ENCODE measurements around the gene SIK3.

The SIK3 gene

GRCh38 chr11:117092951-117093590 lies 5.2 kb downstream of the SIK3 start:
- H3K4me3 ChIP-seq (ENCODE audit: low read depth, low read length) = peak overlapping the region; percentile 27
- peak; percentile 56 for DNase-seq (ENCODE audit: low read depth)
- TF ChIP-seq, protein P1, sequence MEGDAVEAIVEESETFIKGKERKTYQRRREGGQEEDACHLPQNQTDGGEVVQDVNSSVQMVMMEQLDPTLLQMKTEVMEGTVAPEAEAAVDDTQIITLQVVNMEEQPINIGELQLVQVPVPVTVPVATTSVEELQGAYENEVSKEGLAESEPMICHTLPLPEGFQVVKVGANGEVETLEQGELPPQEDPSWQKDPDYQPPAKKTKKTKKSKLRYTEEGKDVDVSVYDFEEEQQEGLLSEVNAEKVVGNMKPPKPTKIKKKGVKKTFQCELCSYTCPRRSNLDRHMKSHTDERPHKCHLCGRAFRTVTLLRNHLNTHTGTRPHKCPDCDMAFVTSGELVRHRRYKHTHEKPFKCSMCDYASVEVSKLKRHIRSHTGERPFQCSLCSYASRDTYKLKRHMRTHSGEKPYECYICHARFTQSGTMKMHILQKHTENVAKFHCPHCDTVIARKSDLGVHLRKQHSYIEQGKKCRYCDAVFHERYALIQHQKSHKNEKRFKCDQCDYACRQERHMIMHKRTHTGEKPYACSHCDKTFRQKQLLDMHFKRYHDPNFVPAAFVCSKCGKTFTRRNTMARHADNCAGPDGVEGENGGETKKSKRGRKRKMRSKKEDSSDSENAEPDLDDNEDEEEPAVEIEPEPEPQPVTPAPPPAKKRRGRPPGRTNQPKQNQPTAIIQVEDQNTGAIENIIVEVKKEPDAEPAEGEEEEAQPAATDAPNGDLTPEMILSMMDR (IDR thresholded peaks at IDR 0.05; ENCODE audit: insufficient read depth, low read depth, low read length, missing control alignments) = no peak

DNA sequence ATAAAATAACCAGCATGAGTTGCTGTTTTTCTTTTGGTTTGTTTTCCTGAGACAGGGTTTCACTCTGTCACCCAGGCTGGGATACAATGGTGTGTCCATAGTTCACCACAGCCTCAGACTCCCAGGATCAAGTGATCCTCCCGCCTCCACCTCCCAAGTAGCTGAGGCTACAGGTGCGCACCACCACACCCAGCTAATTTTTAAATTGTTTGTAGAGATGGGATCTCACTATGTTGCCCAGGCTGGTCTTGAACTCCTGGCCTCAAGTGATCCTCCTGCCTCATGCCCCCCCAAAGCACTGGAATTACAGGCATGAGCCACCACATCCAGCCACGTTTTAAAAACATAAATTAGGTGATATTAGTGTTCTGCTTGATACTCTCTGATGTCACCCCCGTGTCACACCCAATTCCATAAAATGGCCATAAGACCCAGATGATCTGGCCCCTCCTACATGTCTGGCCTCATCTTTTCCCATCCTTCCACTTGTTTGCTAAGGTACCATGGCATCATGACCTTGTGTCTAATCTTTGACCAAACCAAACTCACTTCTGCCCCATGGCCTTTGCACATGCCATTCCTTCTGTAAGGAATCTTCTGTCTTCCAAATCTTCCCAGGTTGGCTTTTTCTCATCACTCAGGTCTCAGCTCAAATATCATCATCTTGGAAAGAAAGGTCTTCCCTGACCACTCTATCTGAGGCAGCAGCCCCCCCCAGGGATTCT lies 6.3 kb downstream of the SIK3 start:
- H3K4me3 ChIP-seq (ENCODE audit: low read depth, low read length) = no peak overlapping the region
- no peak for DNase-seq (ENCODE audit: low read depth)
- TF ChIP-seq, protein P1 (IDR thresholded peaks at IDR 0.05; ENCODE audit: insufficient read depth, low read depth, low read length, missing control alignments) = no peak

DNA sequence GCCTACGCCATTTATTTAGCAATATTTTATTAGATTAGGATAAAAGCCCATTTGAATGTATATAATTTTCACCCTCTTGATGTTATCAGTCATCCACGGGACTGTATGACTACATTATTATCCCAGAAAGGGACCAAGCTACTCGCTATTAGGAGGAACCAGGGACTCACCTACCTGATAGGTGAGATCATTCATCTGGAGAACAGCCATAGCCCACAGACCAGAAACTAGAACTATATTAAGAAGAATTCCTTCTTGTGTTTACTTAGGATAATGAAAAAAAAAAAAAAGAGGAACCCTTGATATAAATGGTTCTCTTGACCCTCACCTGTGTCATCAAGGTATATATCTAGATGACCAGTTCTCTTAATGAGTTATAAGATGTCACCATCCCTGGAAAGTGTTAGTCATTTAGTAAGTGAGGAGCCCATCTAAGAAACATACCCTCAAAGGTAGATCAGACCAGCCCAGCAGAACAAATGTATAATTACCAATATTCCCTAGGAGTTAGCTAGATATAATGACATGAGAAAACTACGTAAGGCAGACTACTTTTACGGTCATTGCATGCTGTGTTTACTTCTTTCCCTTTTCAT lies 8.0 kb downstream of the SIK3 start:
- DNase-seq (ENCODE audit: low read depth) = no peak
- no peak overlapping the region for H3K4me3 ChIP-seq (ENCODE audit: low read depth, low read length)
- TF ChIP-seq, protein P1 (IDR thresholded peaks at IDR 0.05; ENCODE audit: insufficient read depth, low read depth, low read length, missing control alignments) = no peak

DNA sequence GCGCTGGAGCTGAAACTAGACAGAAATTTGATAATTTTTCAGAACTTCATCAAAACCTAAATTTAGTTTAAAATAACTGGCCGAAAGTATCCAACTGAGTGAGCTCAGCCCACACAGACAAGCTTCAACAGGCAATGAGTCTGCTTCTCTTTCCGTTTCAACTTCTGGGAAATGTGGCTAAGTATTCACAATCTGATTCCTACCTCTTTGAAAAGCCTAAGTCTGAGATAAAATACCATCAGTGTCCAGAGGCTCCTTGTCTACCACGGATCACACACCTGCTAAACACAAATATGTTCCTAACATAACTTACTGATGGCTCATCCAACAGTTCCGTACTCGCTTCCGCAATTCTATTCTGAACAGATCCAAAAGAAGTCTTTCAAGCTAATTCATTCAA lies 8.5 kb downstream of the SIK3 start:
- peak; percentile 54 for DNase-seq (ENCODE audit: low read depth)
- TF ChIP-seq, protein P1 (IDR thresholded peaks at IDR 0.05; ENCODE audit: insufficient read depth, low read depth, low read length, missing control alignments) = no peak
- no peak overlapping the region for H3K4me3 ChIP-seq (ENCODE audit: low read depth, low read length)

DNA sequence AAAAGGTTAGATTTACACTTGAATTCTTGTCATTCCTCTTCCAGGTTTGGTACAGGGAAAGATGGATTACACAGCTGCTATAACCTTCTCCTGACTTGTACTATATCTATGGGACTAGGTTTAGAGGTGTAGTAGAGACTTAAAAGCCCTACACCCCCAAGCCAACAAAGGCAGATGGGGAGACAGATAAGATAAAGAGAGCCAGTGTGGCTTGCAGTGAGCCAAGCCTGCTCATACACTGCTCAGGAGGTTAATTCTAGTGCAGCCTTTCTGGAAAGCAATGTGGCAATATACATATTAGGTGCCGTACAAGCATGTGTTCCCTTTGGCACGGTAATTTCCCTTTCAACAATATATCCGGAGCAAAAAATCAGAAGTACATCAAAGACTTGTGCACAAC lies 10.8 kb downstream of the SIK3 start:
- H3K4me3 ChIP-seq (ENCODE audit: low read depth, low read length) = no peak overlapping the region
- no peak for DNase-seq (ENCODE audit: low read depth)
- TF ChIP-seq, protein P1 (IDR thresholded peaks at IDR 0.05; ENCODE audit: insufficient read depth, low read depth, low read length, missing control alignments) = no peak

DNA sequence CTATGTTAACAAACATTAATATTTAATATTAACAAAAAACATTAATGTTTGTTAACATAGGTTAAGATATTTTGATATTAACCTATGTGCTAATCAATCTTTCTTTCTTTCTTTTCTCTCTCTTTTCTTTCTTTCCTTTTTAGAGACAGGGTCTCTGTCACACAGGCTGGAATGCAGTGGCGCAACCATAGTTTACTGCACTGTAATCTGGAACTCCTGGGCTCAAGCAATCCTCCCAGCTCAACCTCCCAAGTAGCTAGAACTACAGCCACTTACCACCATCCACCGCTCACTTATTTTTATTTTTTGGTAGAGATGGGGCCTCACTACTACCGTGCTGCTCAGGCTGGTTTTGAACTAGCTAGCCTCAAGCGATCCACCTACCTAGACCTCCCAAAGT lies 13.2 kb downstream of the SIK3 start:
- DNase-seq (ENCODE audit: low read depth) = no peak
- TF ChIP-seq, protein P1 (IDR thresholded peaks at IDR 0.05; ENCODE audit: insufficient read depth, low read depth, low read length, missing control alignments) = no peak

More for the DNA sequence above, 13.2 kb downstream of the SIK3 start:
- no peak overlapping the region for H3K4me3 ChIP-seq (ENCODE audit: low read depth, low read length)
